H1 (cell line): Measurements from ENCODE around the gene ABL1.

ENCODE experiments used
- CTCF ChIP-seq, 3 experiments: IDR thresholded peaks; 1 replicate in 2 of 3; 2 replicates in 1 of 3; pipeline versions ENCODE4 v1.5.1 to v1.6.1; 2011; ENCODE audit warnings: low read length in 3 of 3, mild to moderate bottlenecking in 3 of 3, inconsistent platforms in 2 of 3, low read depth in 1 of 3, moderate library complexity in 1 of 3; ENCODE audit not compliant: insufficient read depth in 1 of 3; ENCODE audit errors: control extremely low read depth in 1 of 3
- EP300 ChIP-seq, 2 experiments: IDR thresholded peaks; 1 replicate in 1 of 2; 2 replicates in 1 of 2; pipeline ENCODE4 v1.6.1; 2011 to 2012; ENCODE audit warnings: low read depth in 2 of 2, low read length in 2 of 2, mild to moderate bottlenecking in 2 of 2, borderline replicate concordance in 1 of 2, inconsistent platforms in 1 of 2, moderate library complexity in 1 of 2
- JUND ChIP-seq: IDR thresholded peaks from 2 replicates; pipeline ENCODE4 v1.6.1; 2011; ENCODE audit warnings: mild to moderate bottlenecking, improper control_type of control experiment, low read length
- POLR2A ChIP-seq, 2 experiments: IDR thresholded peaks; 1 replicate in 1 of 2; 2 replicates in 1 of 2; pipeline ENCODE4 v1.6.1; 2011; ENCODE audit warnings: low read depth in 2 of 2, low read length in 2 of 2, mild to moderate bottlenecking in 2 of 2; ENCODE audit errors: control extremely low read depth in 1 of 2
- POU5F1 ChIP-seq: IDR thresholded peaks from 2 replicates; pipeline ENCODE4 v1.6.1; 2011; ENCODE audit warnings: low read depth, mild to moderate bottlenecking, low read length, moderate library complexity
- SRF ChIP-seq: IDR thresholded peaks from 2 replicates; pipeline ENCODE4 v1.6.1; 2011; ENCODE audit warnings: mild to moderate bottlenecking, low read depth, low read length, moderate library complexity

GRCh38 chr9:130930132-130930803 lies 95.2 kb downstream of the ABL1 start:
- TF ChIP-seq SRF (no peak), CTCF (IDR thresholded peaks at IDR 0.05; ENCODE audit: control extremely low read depth in 1 of 3, insufficient read depth in 1 of 3, low read depth in 1 of 3, low read length in 3 of 3) (no peak), POU5F1 (no peak), EP300 (IDR thresholded peaks at IDR 0.05; ENCODE audit: borderline replicate concordance in 1 of 2, low read depth in 2 of 2, low read length in 2 of 2) (no peak), POLR2A (IDR thresholded peaks at IDR 0.05; ENCODE audit: control extremely low read depth in 1 of 2, low read depth in 2 of 2, low read length in 2 of 2) (no peak), JUND (no peak)
